ENCODE results near the gene JAZF1. TPM values are rescaled to one million over a fixed set of nuclear protein-coding genes. Genes with fewer than 3 reads are reported as not detected.

The JAZF1 gene
- total and polyA plus RNA-seq, 8 donors: 4.0 to 13.9 (median 6.0) TPM

- TF ChIP-seq CTCF (IDR thresholded peaks at IDR 0.05): no peak
- H3K4me1 ChIP-seq: peaks cover 0 to 13% (median 13%) of the 10 kb centered on the region in 3 donors
- ATAC-seq (no peak), DNase-seq (no peak), FAIRE-seq (no peak)
- intact Hi-C loops (cut with DNase I): no loop called here
- no peak overlapping the region for H3K27ac ChIP-seq
- H3K9me3 ChIP-seq: no peaks in the 10 kb centered on the region
- H3K4me3 ChIP-seq: no peak overlapping the region
- H3K27me3 ChIP-seq: no peaks in the 10 kb centered on the region
- peaks cover 0 to 33% (median 13%) of the 10 kb centered on the region in 3 donors for H3K36me3 ChIP-seq
- WGBS, 2 donors: 70 to 72% methylated on average over 1 of the region's 1 CpG
Observed at GRCh38 chr7:27793780-27794179, 386.8 kb downstream of the JAZF1 start.

DNA sequence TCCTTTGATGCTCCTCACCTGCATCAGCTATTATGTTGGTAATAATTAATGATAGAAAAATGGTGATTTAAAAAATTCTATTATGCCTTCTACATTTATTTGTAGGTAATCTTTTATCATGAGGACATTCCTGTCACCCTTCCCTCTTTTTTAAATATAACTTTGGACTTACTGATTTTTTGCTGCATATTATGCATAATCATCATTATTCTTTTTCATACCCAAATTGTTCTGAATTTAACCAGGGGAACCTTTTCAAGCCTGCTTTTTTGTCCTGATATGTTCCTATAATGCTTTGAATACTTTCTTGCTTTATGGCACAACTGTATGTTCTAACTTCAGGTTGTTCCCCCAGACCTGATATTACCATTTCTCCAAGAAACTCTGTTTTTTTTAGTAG, 392.2 kb downstream of the JAZF1 start:
- no peak overlapping the region for H3K4me3 ChIP-seq
- H3K4me1 ChIP-seq: peaks cover 0 to 29% (median 24%) of the 10 kb centered on the region in 3 donors
- H3K36me3 ChIP-seq: peaks cover 0 to 20% (median 7%) of the 10 kb centered on the region in 3 donors
- no peak for FAIRE-seq
- H3K27me3 ChIP-seq: no peaks in the 10 kb centered on the region
- no peak for ATAC-seq
- no peak overlapping the region for H3K27ac ChIP-seq
- H3K9me3 ChIP-seq: no peaks in the 10 kb centered on the region
- no peak for TF ChIP-seq CTCF (IDR thresholded peaks at IDR 0.05)
- no peak for DNase-seq
- intact Hi-C loops (cut with DNase I): no loop called here

DNA sequence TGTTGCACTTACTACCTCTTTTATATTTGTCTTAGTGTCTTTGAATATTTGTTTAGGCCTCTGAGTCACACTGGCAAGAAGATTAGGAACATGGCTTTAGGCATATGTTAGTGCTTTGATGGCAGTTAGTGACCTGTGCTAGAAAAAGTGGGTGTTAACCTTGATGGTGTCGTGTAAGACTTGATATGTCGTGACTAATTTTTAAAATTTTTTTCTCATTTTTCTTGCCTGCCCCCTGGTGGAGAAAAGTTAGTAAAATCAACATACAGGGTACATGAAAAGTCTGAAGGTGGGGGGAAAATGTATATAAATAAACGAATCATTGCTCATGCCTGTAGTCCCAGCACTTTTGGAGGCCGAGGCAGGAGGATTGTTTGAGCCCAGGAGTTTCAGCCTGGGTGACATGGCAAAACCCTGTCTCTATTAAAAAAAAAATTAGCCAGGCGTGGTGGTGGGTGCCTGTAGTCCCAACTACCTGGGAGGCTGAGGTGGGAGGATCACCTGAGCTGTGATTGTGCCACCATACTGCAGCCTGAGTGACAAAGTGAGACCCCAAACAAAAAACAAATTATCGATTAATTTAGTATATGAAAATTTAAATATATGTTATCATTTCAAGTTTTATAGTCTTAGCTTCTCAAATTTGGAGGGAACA, 396.1 kb downstream of the JAZF1 start:
- H3K9me3 ChIP-seq: no peaks in the 10 kb centered on the region
- FAIRE-seq (no peak), ATAC-seq (peak; percentile 86 to 94 (median 92)), DNase-seq (peak in 2 of 6 donors; percentile 7 to 29)
- intact Hi-C loops (cut with DNase I): no loop called here
- TF ChIP-seq CTCF (IDR thresholded peaks at IDR 0.05): peak in 3 of 4 donors; percentile 26 to 46 (median 34)
- no peaks in the 10 kb centered on the region for H3K27me3 ChIP-seq
- peak overlapping the region in 1 of 4 donors; percentile 24 for H3K27ac ChIP-seq
- WGBS, 2 donors: 58 to 60% methylated on average over 6 of the region's 6 CpGs
- peaks cover 5 to 29% (median 23%) of the 10 kb centered on the region in 3 donors for H3K4me1 ChIP-seq
- no peak overlapping the region for H3K4me3 ChIP-seq
- peaks cover 0 to 15% (median 0%) of the 10 kb centered on the region in 3 donors for H3K36me3 ChIP-seq

DNA sequence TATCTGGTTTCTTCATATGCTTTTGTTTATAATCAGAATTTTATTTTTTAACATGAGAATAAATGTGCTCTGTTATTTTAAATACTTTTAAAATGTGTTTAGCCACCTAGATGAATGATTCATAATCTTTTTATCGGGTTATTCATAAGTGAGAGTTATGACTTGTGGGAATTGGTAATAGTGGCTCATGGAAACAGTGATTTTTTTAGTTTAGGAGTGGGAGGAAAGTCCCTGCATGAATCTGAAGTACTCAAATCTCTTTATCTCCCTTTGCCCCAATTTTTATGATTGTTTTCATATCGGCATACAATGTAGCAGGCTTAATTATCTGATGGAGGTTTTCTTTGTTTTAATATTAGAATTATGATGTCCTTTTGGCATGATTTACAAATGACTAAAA, 397.7 kb downstream of the JAZF1 start:
- ATAC-seq (peak in 2 of 4 donors; percentile 34 to 43), FAIRE-seq (no peak), DNase-seq (no peak)
- Histone ChIP-seq H3K27ac (peak overlapping the region in 1 of 4 donors; percentile 41), H3K27me3 (no peaks in the 10 kb centered on the region), H3K4me3 (no peak overlapping the region), H3K36me3 (peaks cover 0 to 11% (median 0%) of the 10 kb centered on the region in 3 donors), H3K4me1 (peaks cover 5 to 25% (median 21%) of the 10 kb centered on the region in 3 donors), H3K9me3 (no peaks in the 10 kb centered on the region)
- intact Hi-C loops (cut with DNase I): no loop called here
- no peak for TF ChIP-seq CTCF (IDR thresholded peaks at IDR 0.05)
- 28 to 31% methylated on average over 2 of the region's 2 CpGs for WGBS, 2 donors

DNA sequence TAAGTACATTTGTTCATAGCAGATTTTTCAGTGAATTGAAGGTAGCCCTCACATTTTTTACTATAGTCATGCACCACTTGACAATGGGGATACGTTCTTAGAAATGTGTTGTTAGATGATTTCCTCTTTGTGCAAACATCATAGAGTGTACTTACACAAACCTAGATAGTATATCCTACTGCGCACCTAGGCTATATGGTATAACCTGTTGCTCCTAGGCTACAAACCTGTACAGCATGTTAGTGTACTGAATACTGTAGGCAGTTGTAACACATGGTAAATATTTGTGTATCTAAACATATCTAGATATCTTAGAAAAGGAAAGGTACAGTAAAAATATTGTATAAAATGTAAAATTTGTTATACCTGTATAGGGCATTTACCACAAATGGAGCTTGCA, 399.4 kb downstream of the JAZF1 start:
- Histone ChIP-seq H3K4me3 (no peak overlapping the region), H3K9me3 (no peaks in the 10 kb centered on the region), H3K36me3 (peaks cover 0 to 11% (median 0%) of the 10 kb centered on the region in 3 donors), H3K4me1 (peaks cover 5 to 25% (median 21%) of the 10 kb centered on the region in 3 donors), H3K27me3 (no peaks in the 10 kb centered on the region), H3K27ac (no peak overlapping the region)
- FAIRE-seq (no peak), DNase-seq (no peak), ATAC-seq (no peak)
- intact Hi-C loops (cut with DNase I): no loop called here
- 84 to 88% methylated on average over 2 of the region's 2 CpGs for WGBS, 2 donors
- TF ChIP-seq CTCF (IDR thresholded peaks at IDR 0.05): no peak

All from pancreas (tissue), 10 donors.